Body of pancreas (tissue), 4 donors: ENCODE measurements around the gene DNAAF1. TPM values are rescaled to one million over a fixed set of nuclear protein-coding genes. Genes with fewer than 3 reads are reported as not detected.

Experiments
- ATAC-seq: fragments of 150-250 bp; one replicate; pipeline ENCODE4 v1.9.1; 2016
- DNase-seq, 4 donors: peaks; one replicate each; pipeline ENCODE4 v3.0.0-alpha.2; 2019
- H3K27ac ChIP-seq, 4 donors: fragments of 200-600 bp; sonication (generic); 1 replicate in 3 of 4; 2 replicates in 1 of 4; pipeline versions ENCODE4 v1.5.1 to v1.6.1; 2016 to 2019; ENCODE audit warnings: mild to moderate bottlenecking in 1 of 4, mixed read lengths in 1 of 4, moderate library complexity in 1 of 4
- H3K27me3 ChIP-seq, 2 donors: fragments of 200-600 bp; sonication (generic); one replicate each; pipeline ENCODE4 v1.6.0; 2016; ENCODE audit warnings: mild to moderate bottlenecking in 1 of 2
- H3K36me3 ChIP-seq, 2 donors: fragments of 200-600 bp; sonication (generic); replicated peaks in 1 of 2; 2 replicates each; pipeline ENCODE4 v1.5.1; 2016; ENCODE audit warnings: low read depth in 2 of 2; ENCODE audit not compliant: insufficient read depth in 1 of 2
- H3K4me1 ChIP-seq: fragments of 200-600 bp; sonication (generic); one replicate; pipeline ENCODE4 v1.6.0; 2016
- H3K4me3 ChIP-seq, 2 donors: fragments of 200-600 bp; sonication (generic); 1 replicate in 1 of 2; 2 replicates in 1 of 2; pipeline ENCODE4 v1.5.1; 2016 to 2019
- H3K9me3 ChIP-seq, 3 donors: fragments of 200-600 bp; sonication (generic); 1 replicate in 2 of 3; 2 replicates in 1 of 3; pipeline ENCODE4 v1.5.1; 2016
- POLR2A ChIP-seq, 3 donors: fragments of 450-650 bp; IDR thresholded peaks; one replicate each; pipeline ENCODE4 v1.6.1; 2016; ENCODE audit warnings: antibody characterized with exemption in 3 of 3, mild to moderate bottlenecking in 2 of 3
- WGBS, 2 donors: methylation state at CpG; one replicate each; pipeline ENCODE4 v1.1.5; 2017; 5-methylcytosine and 5-hydroxymethylcytosine counted together
- intact Hi-C: fragments of 100-400 bp; cut with DNase I; formaldehyde crosslinking; loops from one replicate; pipeline ENCODE4 v1.15.1; 2023
- total RNA-seq, 2 donors: library from RNA; depleted of rRNA; stranded (reverse); fragments of >200 nt; gene quantifications; one replicate each; pipeline ENCODE4 v1.1.0, GENCODE V29; 2016
- TF ChIP-seq, protein P1 (sequence below), 7 experiments: fragments of 450-650 bp in 4 of 7; fragments of 200-600 bp in 3 of 7; sonication (generic) in 3 of 7; IDR thresholded peaks; one replicate each; pipeline ENCODE4 v1.5.1; 2016 to 2019; ENCODE audit warnings: antibody characterized with exemption in 7 of 7

The DNAAF1 gene
- total RNA-seq, 2 donors from 2014 or later, result 0.99 to 1.3 TPM

DNA sequence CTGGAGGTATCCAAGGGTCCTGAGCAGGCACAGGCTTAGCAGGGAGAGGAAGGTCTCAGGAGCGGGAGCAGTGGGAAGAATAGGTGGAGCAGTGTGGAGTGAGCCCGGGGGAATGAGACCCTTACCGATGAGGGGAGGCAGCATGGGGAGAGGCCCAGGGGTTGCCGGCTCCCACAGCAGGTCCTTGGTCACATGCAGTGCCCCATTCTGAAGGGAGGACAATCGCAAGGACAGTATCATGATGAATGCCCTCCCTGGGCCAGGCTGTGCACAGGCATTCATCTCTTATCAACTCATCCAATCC lies 38.4 kb downstream of the DNAAF1 start:
- DNase-seq, result no peak
- Histone ChIP-seq H3K27ac (peak overlapping the region in 1 of 4 donors; percentile 20), H3K36me3 (peaks cover 0 to 20% of the 10 kb centered on the region in 2 donors), H3K27me3 (no peaks in the 10 kb centered on the region), H3K4me1 (peaks cover 34% of the 10 kb centered on the region), H3K4me3 (no peak overlapping the region), H3K9me3 (no peaks in the 10 kb centered on the region)
- intact Hi-C loops, result loop anchor here (5.0 to 10.0 kb wide), 2 partner anchors 36 to 99 kb away; partner anchors contain the start of genes DNAAF1 and HSDL1
- WGBS, 2 donors, result 84 to 90% methylated on average over 5 of the region's 5 CpGs
- TF ChIP-seq, protein P1, sequence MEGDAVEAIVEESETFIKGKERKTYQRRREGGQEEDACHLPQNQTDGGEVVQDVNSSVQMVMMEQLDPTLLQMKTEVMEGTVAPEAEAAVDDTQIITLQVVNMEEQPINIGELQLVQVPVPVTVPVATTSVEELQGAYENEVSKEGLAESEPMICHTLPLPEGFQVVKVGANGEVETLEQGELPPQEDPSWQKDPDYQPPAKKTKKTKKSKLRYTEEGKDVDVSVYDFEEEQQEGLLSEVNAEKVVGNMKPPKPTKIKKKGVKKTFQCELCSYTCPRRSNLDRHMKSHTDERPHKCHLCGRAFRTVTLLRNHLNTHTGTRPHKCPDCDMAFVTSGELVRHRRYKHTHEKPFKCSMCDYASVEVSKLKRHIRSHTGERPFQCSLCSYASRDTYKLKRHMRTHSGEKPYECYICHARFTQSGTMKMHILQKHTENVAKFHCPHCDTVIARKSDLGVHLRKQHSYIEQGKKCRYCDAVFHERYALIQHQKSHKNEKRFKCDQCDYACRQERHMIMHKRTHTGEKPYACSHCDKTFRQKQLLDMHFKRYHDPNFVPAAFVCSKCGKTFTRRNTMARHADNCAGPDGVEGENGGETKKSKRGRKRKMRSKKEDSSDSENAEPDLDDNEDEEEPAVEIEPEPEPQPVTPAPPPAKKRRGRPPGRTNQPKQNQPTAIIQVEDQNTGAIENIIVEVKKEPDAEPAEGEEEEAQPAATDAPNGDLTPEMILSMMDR (IDR thresholded peaks at IDR 0.05), result no peak
- TF ChIP-seq POLR2A (IDR thresholded peaks at IDR 0.05), result no peak
- no peak for ATAC-seq

- H3K9me3 ChIP-seq, result no peaks in the 10 kb centered on the region
- peaks cover 34% of the 10 kb centered on the region for H3K4me1 ChIP-seq
- peaks cover 0 to 16% of the 10 kb centered on the region in 2 donors for H3K36me3 ChIP-seq
- DNase-seq (no peak), ATAC-seq (no peak)
- WGBS, 2 donors, result 71 to 76% methylated on average over 6 to 11 of the region's 11 CpGs
- TF ChIP-seq POLR2A (IDR thresholded peaks at IDR 0.05), result no peak
- TF ChIP-seq, protein P1 (IDR thresholded peaks at IDR 0.05), result no peak
- H3K27me3 ChIP-seq, result no peaks in the 10 kb centered on the region
- peak overlapping the region in 3 of 4 donors; percentile 11 to 49 (median 37) for H3K27ac ChIP-seq
- H3K4me3 ChIP-seq, result no peak overlapping the region
- intact Hi-C loops, result loop anchor here (5.0 to 10.0 kb wide), 2 partner anchors 37 to 99 kb away; partner anchors contain the start of genes DNAAF1 and HSDL1
Measured at GRCh38 chr16:84183911-84184591, 38.9 kb downstream of the DNAAF1 start.

- intact Hi-C loops, result loop anchor here (5.0 to 10.0 kb wide), 2 partner anchors 37 to 100 kb away; partner anchors contain the start of genes DNAAF1 and HSDL1
- peak; percentile 20 for ATAC-seq
- no peak for TF ChIP-seq POLR2A (IDR thresholded peaks at IDR 0.05)
- TF ChIP-seq, protein P1 (IDR thresholded peaks at IDR 0.05), result no peak
- DNase-seq, result peak in 1 of 4 donors; percentile 30
- Histone ChIP-seq H3K36me3 (peaks cover 0 to 14% of the 10 kb centered on the region in 2 donors), H3K4me1 (peaks cover 34% of the 10 kb centered on the region), H3K27me3 (no peaks in the 10 kb centered on the region), H3K4me3 (no peak overlapping the region), H3K9me3 (no peaks in the 10 kb centered on the region), H3K27ac (peak overlapping the region in 3 of 4 donors; percentile 11 to 49 (median 37))
- WGBS, 2 donors, result 53 to 56% methylated on average over 9 of the region's 10 CpGs
Measured at GRCh38 chr16:84184775-84185174, 39.7 kb downstream of the DNAAF1 start.

- peak; percentile 94 to 96 (median 94) for DNase-seq
- Histone ChIP-seq H3K27ac (peak within 1 kb of the TSS; percentile 40 to 77 (median 56)), H3K36me3 (peaks cover 0 to under 1% of the 10 kb centered on the region in 2 donors), H3K4me1 (peaks cover 34% of the 10 kb centered on the region), H3K4me3 (peak within 1 kb of the TSS; percentile 26 to 51), H3K9me3 (no peaks in the 10 kb centered on the region), H3K27me3 (no peaks in the 10 kb centered on the region)
- WGBS, 2 donors, result 2 to 11% methylated on average over 9 to 55 of the region's 55 CpGs
- TF ChIP-seq POLR2A (IDR thresholded peaks at IDR 0.05), result peak in 2 of 3 donors; percentile 59 to 63
- TF ChIP-seq, protein P1 (IDR thresholded peaks at IDR 0.05), result peak; percentile 94 to 99 (median 97)
- ATAC-seq, result peak; percentile 97
- intact Hi-C loops, result loop anchor here (10.0 kb wide), 1 partner anchor 102 kb away; no protein-coding TSS in a partner anchor
Measured at GRCh38 chr16:84186685-84187437, 41.8 kb downstream of the DNAAF1 start, which contains the start of gene TAF1C. Gene TAF1C (minus strand): TSS chr16:84187057. CDS start chr16:84184988, 2,069 bp downstream.
